Activated CD8-positive, alpha-beta T cell treated with anti-CD3 and anti-CD28 coated beads for 36 hours (primary cell): ENCODE data around the gene ACTN4. TPM values are rescaled to one million over a fixed set of nuclear protein-coding genes. Genes with fewer than 3 reads are reported as not detected.

Source experiments
- ATAC-seq: fragments of 200-7000 bp; cut with Tn5 transposase; one replicate; pipeline ENCODE4 v1.10.0; 2021; ENCODE audit warnings: mild to moderate bottlenecking, moderate library complexity
- CTCF ChIA-PET: fragments of 350-600 bp; sonication (Branson Sonifier 250); formaldehyde crosslinking; loops from one replicate; lab custom pipeline; 2021; ENCODE audit warnings: antibody characterized with exemption; lab: Charles Lee
- POLR2A ChIA-PET: fragments of 350-600 bp; sonication (Branson Sonifier 250); formaldehyde crosslinking; loops from one replicate; lab custom pipeline; 2021; ENCODE audit warnings: antibody characterized with exemption; lab: Charles Lee
- DNase-seq: peaks from one replicate; pipeline ENCODE4 v3.0.0-alpha.2; 2020
- H3K27ac Mint-ChIP-seq: one replicate; pipeline ENCODE4 v1.8.0; 2021; ENCODE audit warnings: mild to moderate bottlenecking, mixed read lengths
- H3K27me3 Mint-ChIP-seq: one replicate; pipeline ENCODE4 v1.8.0; 2021; ENCODE audit warnings: mixed read lengths
- H3K36me3 Mint-ChIP-seq: one replicate; pipeline ENCODE4 v1.8.0; 2021; ENCODE audit warnings: low read depth, mixed read lengths
- H3K4me1 Mint-ChIP-seq: one replicate; pipeline ENCODE4 v1.8.0; 2021; ENCODE audit warnings: low read depth, mixed read lengths
- H3K4me3 Mint-ChIP-seq: one replicate; pipeline ENCODE4 v1.8.0; 2021; ENCODE audit warnings: mild to moderate bottlenecking, moderate library complexity, mixed read lengths
- H3K9me3 Mint-ChIP-seq: one replicate; pipeline ENCODE4 v1.8.0; 2021; ENCODE audit warnings: mixed read lengths
- CTCF ChIP-seq: fragments of 200-600 bp; IDR thresholded peaks from one replicate; pipeline ENCODE4 v1.8.0; 2022; ENCODE audit warnings: antibody characterized with exemption, mild to moderate bottlenecking
- intact Hi-C: fragments of 100-400 bp; cut with micrococcal nuclease; formaldehyde crosslinking; loops from one replicate; pipeline ENCODE4 v1.10.0; 2022
- total RNA-seq, 2 experiments: library from RNA; stranded (reverse); gene quantifications; one replicate each; pipeline ENCODE4 v1.2.3, GENCODE V29; 2021

ACTN4 gene
- total RNA-seq, 2 experiments from 2014 or later = 183 to 189 TPM

- ChIA-PET CTCF (no interaction called here), POLR2A (no interaction called here)
- Mint-ChIP-seq H3K36me3 (peaks cover 27% of the 10 kb centered on the region), H3K4me3 (no peak overlapping the region), H3K27ac (peak overlapping the region; percentile 38), H3K4me1 (peaks cover 13% of the 10 kb centered on the region), H3K9me3 (no peaks in the 10 kb centered on the region), H3K27me3 (no peaks in the 10 kb centered on the region)
- intact Hi-C loops = no loop called here
- DNase-seq = peak; percentile 41
- no peak for TF ChIP-seq CTCF
- peak; percentile 50 for ATAC-seq
Measured at GRCh38 chr19:38726761-38727301, 79.4 kb downstream of the ACTN4 start.

GRCh38 chr19:38727306-38727867 lies 79.9 kb downstream of the ACTN4 start:
- H3K4me1 Mint-ChIP-seq = peaks cover 13% of the 10 kb centered on the region
- no peak overlapping the region for H3K4me3 Mint-ChIP-seq
- no peak for TF ChIP-seq CTCF
- DNase-seq (no peak), ATAC-seq (no peak)
- intact Hi-C loops = no loop called here
- CTCF ChIA-PET = no interaction called here
- no peaks in the 10 kb centered on the region for H3K27me3 Mint-ChIP-seq
- POLR2A ChIA-PET = no interaction called here
- no peak overlapping the region for H3K27ac Mint-ChIP-seq
- peaks cover 23% of the 10 kb centered on the region for H3K36me3 Mint-ChIP-seq
- no peaks in the 10 kb centered on the region for H3K9me3 Mint-ChIP-seq

GRCh38 chr19:38727868-38728660 lies 80.6 kb downstream of the ACTN4 start:
- Mint-ChIP-seq H3K27ac (no peak overlapping the region), H3K4me1 (peaks cover 13% of the 10 kb centered on the region), H3K36me3 (peaks cover 23% of the 10 kb centered on the region), H3K4me3 (no peak overlapping the region), H3K9me3 (no peaks in the 10 kb centered on the region), H3K27me3 (no peaks in the 10 kb centered on the region)
- TF ChIP-seq CTCF = no peak
- intact Hi-C loops = no loop called here
- POLR2A ChIA-PET = no interaction called here
- CTCF ChIA-PET = no interaction called here
- ATAC-seq (no peak), DNase-seq (no peak)

GRCh38 chr19:38728752-38729541 lies 81.5 kb downstream of the ACTN4 start:
- Mint-ChIP-seq H3K9me3 (no peaks in the 10 kb centered on the region), H3K27me3 (no peaks in the 10 kb centered on the region), H3K36me3 (peaks cover 23% of the 10 kb centered on the region), H3K4me1 (peaks cover 22% of the 10 kb centered on the region), H3K4me3 (no peak overlapping the region), H3K27ac (no peak overlapping the region)
- intact Hi-C loops = no loop called here
- no peak for DNase-seq
- ChIA-PET CTCF (interaction anchor here (1.5 kb wide), 1 partner anchor 73 kb away, joined by 3 read pairs; no protein-coding TSS in a partner anchor), POLR2A (no interaction called here)
- ATAC-seq = no peak
- TF ChIP-seq CTCF = no peak
